ENCODE measurements around the gene MBD1.
"Not testable (repeated sequence)": the region's sequence is repeated elsewhere in the genome, so short reads cannot be mapped to it uniquely, and the experiment has no call there.

The MBD1 gene

GRCh38 chr18:50293039-50293438 lies 11.7 kb upstream of the MBD1 start:
- no peak for DNase-seq (ENCODE audit: low read depth)

DNA sequence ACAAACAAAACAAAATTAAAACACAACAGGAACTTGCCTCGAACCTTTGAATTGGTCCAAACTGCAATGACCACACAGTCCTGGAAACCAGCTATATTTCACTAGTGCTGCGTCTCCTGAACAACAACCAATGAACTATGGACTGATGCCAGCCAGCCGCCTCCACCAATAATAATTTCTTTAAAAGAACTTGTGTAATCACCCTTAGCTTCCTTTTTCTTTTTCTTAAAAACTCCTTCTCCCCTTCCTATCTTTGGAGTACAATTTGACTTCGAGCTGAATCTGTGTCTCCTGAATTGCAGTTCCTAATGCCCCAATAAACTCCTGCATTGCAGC lies 7.8 kb upstream of the MBD1 start:
- no peak for DNase-seq (ENCODE audit: low read depth)

GRCh38 chr18:50288348-50289107 lies 7.2 kb upstream of the MBD1 start:
- DNase-seq (ENCODE audit: low read depth), result not testable (repeated sequence)

DNA sequence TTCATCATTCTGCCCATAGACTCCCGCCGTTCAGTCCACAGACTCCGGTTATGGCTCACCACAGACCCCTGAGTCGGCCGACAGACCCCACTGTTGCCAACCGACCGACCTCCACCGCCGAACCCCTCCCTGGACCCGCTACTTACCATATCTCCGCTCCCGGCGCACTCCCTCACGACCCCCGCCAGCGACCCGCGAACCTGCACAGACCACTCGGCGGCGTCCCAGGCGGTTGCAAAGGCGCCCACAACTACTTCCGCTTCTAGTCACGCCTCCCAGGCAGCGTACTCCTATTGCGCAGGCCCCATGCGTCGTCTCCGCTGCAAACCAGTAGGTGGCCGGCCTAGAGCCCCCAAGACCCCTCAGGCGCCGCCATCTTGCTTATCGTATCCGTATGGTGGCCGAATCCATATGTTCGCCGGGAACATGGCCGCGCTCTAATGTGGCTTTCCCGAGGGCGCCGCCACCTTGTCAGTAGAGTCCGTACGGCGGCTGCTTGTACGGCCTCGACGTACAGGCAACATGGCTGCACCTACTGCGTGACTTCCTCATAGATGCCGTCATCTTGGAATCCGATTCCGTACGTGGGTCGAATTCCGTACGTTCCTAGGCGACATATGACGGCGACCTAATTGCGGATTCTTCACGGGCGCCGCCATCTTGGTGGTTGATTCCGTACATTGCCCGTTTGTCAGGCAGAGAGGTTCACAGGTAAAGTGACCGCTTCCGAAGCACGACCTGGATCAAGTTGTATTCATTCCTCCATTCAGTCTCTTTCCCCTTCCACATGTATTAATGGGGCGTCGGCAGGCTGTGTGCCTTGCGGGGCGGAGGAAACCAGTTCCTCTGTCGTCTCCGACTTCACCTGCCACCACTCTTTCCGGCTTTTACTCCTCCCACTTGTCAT lies 6.4 kb upstream of the MBD1 start, which contains the start of gene CXXC1:
Gene CXXC1, minus strand, starts transcription at position 252 of the 907 bp plus-strand sequence. Its CDS starts 103 bp downstream, at position 149.
- peak; percentile 98 for DNase-seq (ENCODE audit: low read depth)

- DNase-seq (ENCODE audit: low read depth), result no peak
These were observed 5.7 kb upstream of the MBD1 start for GRCh38 chr18:50287028-50287440.

DNA sequence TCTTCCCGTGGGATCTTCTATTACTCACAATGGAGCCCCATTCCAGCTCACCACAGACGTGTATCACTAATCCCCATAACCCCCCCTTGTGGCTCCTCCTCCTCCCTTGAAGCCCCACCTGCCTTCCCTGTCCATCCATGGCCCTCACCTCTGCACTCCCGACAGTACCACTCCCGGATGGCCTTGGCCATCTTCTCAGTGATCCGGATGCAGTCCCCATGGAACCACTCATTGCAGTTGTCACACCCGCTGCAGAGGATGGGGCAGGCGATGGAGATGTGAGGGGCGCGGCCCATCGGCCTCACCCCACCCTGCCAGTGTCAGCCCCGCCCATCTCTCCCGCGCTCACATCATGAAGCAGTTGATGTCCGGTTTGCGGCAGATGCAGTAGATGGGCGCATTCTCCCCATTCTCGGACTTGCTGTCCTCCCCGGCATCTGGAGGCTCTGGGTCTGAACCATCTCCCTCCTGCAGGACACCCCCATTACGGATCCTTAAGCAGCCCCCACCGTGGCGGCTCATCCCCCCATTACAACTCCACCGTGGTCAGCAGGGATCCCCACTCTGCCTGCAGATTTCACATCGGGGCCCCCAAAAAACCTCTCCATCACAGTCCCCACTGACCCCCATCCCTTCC lies 5.2 kb upstream of the MBD1 start:
- no peak for DNase-seq (ENCODE audit: low read depth)

- no peak for DNase-seq (ENCODE audit: low read depth)
These were observed 4.5 kb upstream of the MBD1 start for GRCh38 chr18:50285631-50286321.

DNA sequence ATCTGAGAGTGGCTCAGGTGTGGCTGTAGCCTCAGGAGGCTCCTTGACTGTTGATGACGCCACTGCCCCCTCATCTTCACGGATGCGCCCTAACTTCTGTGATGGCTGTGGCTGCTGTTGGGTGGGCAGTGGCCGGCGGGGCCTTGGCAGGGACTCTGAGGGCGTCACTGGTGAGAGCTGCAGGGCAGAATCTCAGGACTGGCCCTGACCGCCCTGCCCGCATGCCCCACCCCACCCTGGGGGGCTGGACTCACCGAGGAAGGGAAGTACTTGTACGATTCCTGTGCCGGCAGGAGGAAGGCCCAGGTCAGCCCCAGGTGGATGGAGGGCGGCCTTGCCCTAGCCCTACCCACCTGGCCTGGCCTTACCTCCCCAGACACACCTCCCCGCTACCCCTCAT lies 3.7 kb upstream of the MBD1 start:
- no peak for DNase-seq (ENCODE audit: low read depth)

- no peak for DNase-seq (ENCODE audit: low read depth)
These were observed 3.0 kb upstream of the MBD1 start for GRCh38 chr18:50284255-50284885.

- no peak for DNase-seq (ENCODE audit: low read depth)
These were observed 2.3 kb upstream of the MBD1 start for GRCh38 chr18:50283469-50284209.

DNA sequence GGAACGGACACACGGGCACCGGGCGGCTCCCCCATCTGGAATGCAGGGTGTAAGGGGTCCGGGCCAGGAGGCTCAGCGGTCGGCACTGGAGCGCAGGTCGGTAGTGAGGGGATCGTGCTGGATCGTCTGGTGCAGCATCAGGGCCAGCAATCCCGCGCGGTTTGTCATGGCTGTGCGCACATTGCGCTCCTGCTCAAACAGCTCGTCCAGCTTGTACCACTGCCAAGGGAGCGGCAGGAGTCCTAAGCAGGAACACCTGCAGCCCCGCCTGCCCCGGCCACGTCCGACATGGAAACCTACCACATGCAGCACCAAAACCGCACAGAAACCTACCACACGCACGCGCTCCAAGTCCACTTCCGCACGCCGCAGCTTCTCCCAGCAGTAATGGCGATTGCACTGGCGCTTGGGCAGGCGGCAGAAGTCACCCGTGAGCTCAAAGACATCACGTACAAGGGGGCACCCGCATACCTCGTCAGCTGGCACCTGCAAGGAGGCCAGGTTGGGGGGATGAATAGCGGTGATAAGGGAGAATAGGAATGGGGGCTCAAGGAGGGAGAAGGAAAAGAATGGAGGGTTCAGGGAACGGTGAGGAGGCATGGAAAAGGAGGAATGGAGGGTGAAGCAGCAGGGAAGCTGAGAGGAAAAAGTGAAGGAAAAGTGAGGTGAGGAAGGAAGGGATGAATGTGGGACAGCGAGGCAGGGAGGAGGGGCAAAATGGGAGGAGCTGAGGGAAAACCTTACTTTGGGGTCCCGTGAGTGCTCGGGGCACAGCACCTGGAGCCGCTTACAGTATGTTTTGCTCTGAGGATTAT lies 1.4 kb upstream of the MBD1 start:
- DNase-seq (ENCODE audit: low read depth), result no peak

DNA sequence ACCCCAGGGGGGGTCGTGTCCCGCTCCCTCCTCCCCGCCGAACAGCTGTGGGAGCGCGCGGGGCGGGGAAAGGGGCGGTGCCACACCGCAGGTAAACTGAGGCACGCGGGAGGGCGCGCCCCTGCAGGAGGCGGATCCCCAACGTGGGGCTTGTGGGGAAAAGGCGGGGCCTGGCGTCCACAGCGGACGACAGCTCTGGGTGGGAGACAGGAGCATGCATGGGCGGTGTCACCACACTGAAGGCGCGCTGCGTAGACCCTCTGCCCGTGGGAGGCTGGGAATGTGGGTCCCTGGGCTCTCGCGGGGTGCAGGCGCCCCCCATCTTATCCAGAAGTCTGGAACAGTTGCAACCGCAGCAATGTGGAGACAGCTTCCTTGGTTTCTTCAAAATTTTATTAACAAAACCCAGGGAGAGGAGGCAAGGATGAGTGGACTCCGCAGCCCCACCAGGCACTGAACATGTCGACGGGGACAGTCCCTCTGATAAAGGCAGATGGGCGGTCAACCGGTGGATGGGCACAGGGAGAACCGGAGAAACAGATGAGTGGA lies 723 bp upstream of the MBD1 start:
- DNase-seq (ENCODE audit: low read depth), result no peak

- no peak for DNase-seq (ENCODE audit: low read depth)
These were observed 522 bp downstream of the MBD1 start for GRCh38 chr18:50280707-50281294.

GRCh38 chr18:50279752-50280151 lies 1.6 kb downstream of the MBD1 start:
- DNase-seq (ENCODE audit: low read depth), result no peak

- DNase-seq (ENCODE audit: low read depth), result no peak
These were observed 3.4 kb downstream of the MBD1 start for GRCh38 chr18:50277942-50278341.

- DNase-seq (ENCODE audit: low read depth), result no peak
These were observed 4.9 kb downstream of the MBD1 start for GRCh38 chr18:50276452-50276851.

- DNase-seq (ENCODE audit: low read depth), result no peak
These were observed 5.8 kb downstream of the MBD1 start for GRCh38 chr18:50275503-50276036.

DNA sequence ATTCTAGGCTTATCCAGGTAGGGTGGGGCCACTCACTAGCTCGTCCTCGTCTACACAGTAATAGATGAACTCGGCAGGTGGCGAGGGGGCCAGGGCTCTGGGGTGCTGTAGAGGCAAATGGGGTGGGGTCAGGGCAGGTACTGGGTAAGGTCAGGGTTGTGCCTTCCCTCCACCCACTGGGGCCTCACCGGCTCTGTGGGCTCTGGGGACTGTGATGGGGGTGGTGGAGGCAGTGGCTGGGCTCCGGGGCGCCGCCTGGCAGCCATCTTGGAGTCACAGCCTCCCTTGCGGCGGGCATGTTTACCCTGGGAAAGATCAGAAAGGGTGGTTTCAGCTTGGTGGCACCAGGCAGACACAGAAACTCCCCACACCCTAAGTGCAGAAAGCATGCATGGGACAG lies 6.4 kb downstream of the MBD1 start:
- no peak for DNase-seq (ENCODE audit: low read depth)

DNA sequence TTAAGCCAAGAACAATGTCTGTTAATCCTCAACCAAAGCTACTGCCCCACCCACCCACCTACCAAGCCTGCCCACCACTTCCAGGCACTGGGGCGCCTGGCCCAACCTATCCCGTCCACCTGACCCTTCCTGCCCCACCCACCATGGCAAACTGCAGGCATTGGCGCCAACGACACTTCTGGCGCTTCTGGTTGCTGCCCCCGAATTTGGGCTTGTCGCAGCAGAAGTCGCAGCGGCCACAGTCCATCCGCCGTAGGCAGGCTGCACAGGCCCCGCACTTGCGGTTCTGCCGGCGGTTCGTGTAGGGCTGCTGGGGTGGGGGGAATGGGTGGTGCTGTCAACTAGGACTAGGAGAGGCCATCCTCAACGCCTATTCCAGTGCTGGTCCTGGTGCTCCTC lies 7.3 kb downstream of the MBD1 start:
- no peak for DNase-seq (ENCODE audit: low read depth)
